ENCODE measurements around the gene FCRL1.
A peak's percentile ranks its signal among the peaks of the same experiment; 100 is the strongest.

The FCRL1 gene

GRCh38 chr1:157831968-157832626 is 12.2 kb upstream of the FCRL1 start:
- H3K4ac ChIP-seq (ENCODE audit: low read depth, low read length) = no peak overlapping the region
- peak in 1 of 2 donors; percentile 35 for DNase-seq

GRCh38 chr1:157830887-157831286 is 11.0 kb upstream of the FCRL1 start:
- Histone ChIP-seq H3K4me3 (ENCODE audit: low read depth, low read length) (no peak overlapping the region), H4K8ac (ENCODE audit: low read depth, low read length) (no peak overlapping the region), H4K91ac (ENCODE audit: low read depth, low read length) (no peak overlapping the region), H2AK5ac (ENCODE audit: low read length) (no peak overlapping the region), H3K27ac (ENCODE audit: low read depth, low read length) (no peak overlapping the region), H3K9me3 (ENCODE audit: insufficient read depth, low read depth, low read length) (no peaks in the 10 kb centered on the region), H2BK5ac (ENCODE audit: low read depth, low read length, poor library complexity) (no peak overlapping the region), H2BK12ac (ENCODE audit: low read length) (no peak overlapping the region), H3K79me2 (ENCODE audit: control insufficient read depth, insufficient read depth, low read length, poor library complexity) (no peaks in the 10 kb centered on the region), H3K14ac (ENCODE audit: low read length) (no peak overlapping the region), H3K4ac (ENCODE audit: low read depth, low read length) (no peak overlapping the region), H3K4me2 (ENCODE audit: low read length) (no peak overlapping the region), H3K23ac (ENCODE audit: low read length) (no peak overlapping the region), H3K36me3 (ENCODE audit: control insufficient read depth in 1 of 2, insufficient read depth in 2 of 2, low read length in 2 of 2) (no peaks in the 10 kb centered on the region), H4K12ac (ENCODE audit: low read depth, low read length) (no peak overlapping the region), H3K18ac (ENCODE audit: low read length) (no peak overlapping the region), H3K27me3 (ENCODE audit: insufficient read depth, low read length) (no peaks in the 10 kb centered on the region), H2AFZ (ENCODE audit: insufficient read depth, low read length, poor library complexity) (no peak overlapping the region), H3K9ac (ENCODE audit: low read length) (no peak overlapping the region), H2BK120ac (ENCODE audit: insufficient read depth, low read length, poor library complexity) (no peak overlapping the region), H3K4me1 (ENCODE audit: control insufficient read depth in 1 of 2, insufficient read depth in 2 of 2, low read length in 2 of 2) (peaks cover 3 to 7% of the 10 kb centered on the region in 2 experiments), H3K79me1 (ENCODE audit: low read length) (no peaks in the 10 kb centered on the region)
- no CpG with 5 or more reads among the region's 2 CpGs for WGBS (ENCODE audit: extremely low coverage, insufficient coverage, insufficient read length)
- no peak for DNase-seq

More at GRCh38 chr1:157831968-157832626, 12.2 kb upstream of the FCRL1 start:
- Histone ChIP-seq H3K36me3 (ENCODE audit: control insufficient read depth in 1 of 2, insufficient read depth in 2 of 2, low read length in 2 of 2) (no peaks in the 10 kb centered on the region), H3K4me3 (ENCODE audit: low read depth, low read length) (no peak overlapping the region), H3K4me2 (ENCODE audit: low read length) (no peak overlapping the region), H3K4me1 (ENCODE audit: control insufficient read depth in 1 of 2, insufficient read depth in 2 of 2, low read length in 2 of 2) (peaks cover 3 to 7% of the 10 kb centered on the region in 2 experiments), H2AK5ac (ENCODE audit: low read length) (no peak overlapping the region), H2BK5ac (ENCODE audit: low read depth, low read length, poor library complexity) (no peak overlapping the region), H3K14ac (ENCODE audit: low read length) (no peak overlapping the region), H3K79me1 (ENCODE audit: low read length) (no peaks in the 10 kb centered on the region), H2BK120ac (ENCODE audit: insufficient read depth, low read length, poor library complexity) (no peak overlapping the region), H2BK12ac (ENCODE audit: low read length) (no peak overlapping the region), H4K8ac (ENCODE audit: low read depth, low read length) (no peak overlapping the region), H4K91ac (ENCODE audit: low read depth, low read length) (no peak overlapping the region), H4K12ac (ENCODE audit: low read depth, low read length) (no peak overlapping the region), H3K9me3 (ENCODE audit: insufficient read depth, low read depth, low read length) (no peaks in the 10 kb centered on the region), H3K23ac (ENCODE audit: low read length) (no peak overlapping the region), H3K9ac (ENCODE audit: low read length) (no peak overlapping the region), H2AFZ (ENCODE audit: insufficient read depth, low read length, poor library complexity) (no peak overlapping the region), H3K27me3 (ENCODE audit: insufficient read depth, low read length) (no peaks in the 10 kb centered on the region), H3K18ac (ENCODE audit: low read length) (no peak overlapping the region), H3K27ac (ENCODE audit: low read depth, low read length) (peak overlapping the region; percentile 75), H3K79me2 (ENCODE audit: control insufficient read depth, insufficient read depth, low read length, poor library complexity) (no peaks in the 10 kb centered on the region)
- WGBS (ENCODE audit: extremely low coverage, insufficient coverage, insufficient read length) = no CpG with 5 or more reads among the region's 4 CpGs

GRCh38 chr1:157829711-157830110 is 9.8 kb upstream of the FCRL1 start:
- H3K9me3 ChIP-seq (ENCODE audit: insufficient read depth, low read depth, low read length) = no peaks in the 10 kb centered on the region
- no peak overlapping the region for H2AFZ ChIP-seq (ENCODE audit: insufficient read depth, low read length, poor library complexity)
- no peak overlapping the region for H3K4me3 ChIP-seq (ENCODE audit: low read depth, low read length)
- H4K8ac ChIP-seq (ENCODE audit: low read depth, low read length) = no peak overlapping the region
- no peak overlapping the region for H4K91ac ChIP-seq (ENCODE audit: low read depth, low read length)
- no peak overlapping the region for H3K4ac ChIP-seq (ENCODE audit: low read depth, low read length)
- no CpG with 5 or more reads among the region's 3 CpGs for WGBS (ENCODE audit: extremely low coverage, insufficient coverage, insufficient read length)
- no peak overlapping the region for H3K4me2 ChIP-seq (ENCODE audit: low read length)
- H3K27ac ChIP-seq (ENCODE audit: low read depth, low read length) = no peak overlapping the region
- no peak overlapping the region for H3K9ac ChIP-seq (ENCODE audit: low read length)
- no peak overlapping the region for H4K12ac ChIP-seq (ENCODE audit: low read depth, low read length)
- no peak overlapping the region for H3K14ac ChIP-seq (ENCODE audit: low read length)
- peaks cover 3 to 7% of the 10 kb centered on the region in 2 experiments for H3K4me1 ChIP-seq (ENCODE audit: control insufficient read depth in 1 of 2, insufficient read depth in 2 of 2, low read length in 2 of 2)
- H3K23ac ChIP-seq (ENCODE audit: low read length) = no peak overlapping the region
- H2AK5ac ChIP-seq (ENCODE audit: low read length) = no peak overlapping the region
- H3K27me3 ChIP-seq (ENCODE audit: insufficient read depth, low read length) = no peaks in the 10 kb centered on the region
- H2BK5ac ChIP-seq (ENCODE audit: low read depth, low read length, poor library complexity) = no peak overlapping the region
- no peaks in the 10 kb centered on the region for H3K79me2 ChIP-seq (ENCODE audit: control insufficient read depth, insufficient read depth, low read length, poor library complexity)
- no peak overlapping the region for H3K18ac ChIP-seq (ENCODE audit: low read length)
- no peak overlapping the region for H2BK120ac ChIP-seq (ENCODE audit: insufficient read depth, low read length, poor library complexity)
- H3K79me1 ChIP-seq (ENCODE audit: low read length) = no peaks in the 10 kb centered on the region
- H2BK12ac ChIP-seq (ENCODE audit: low read length) = no peak overlapping the region
- no peaks in the 10 kb centered on the region for H3K36me3 ChIP-seq (ENCODE audit: control insufficient read depth in 1 of 2, insufficient read depth in 2 of 2, low read length in 2 of 2)
- no peak for DNase-seq

GRCh38 chr1:157829210-157829609 is 9.3 kb upstream of the FCRL1 start:
- no peak overlapping the region for H4K8ac ChIP-seq (ENCODE audit: low read depth, low read length)
- peaks cover 3 to 7% of the 10 kb centered on the region in 2 experiments for H3K4me1 ChIP-seq (ENCODE audit: control insufficient read depth in 1 of 2, insufficient read depth in 2 of 2, low read length in 2 of 2)
- no peak overlapping the region for H4K91ac ChIP-seq (ENCODE audit: low read depth, low read length)
- no peaks in the 10 kb centered on the region for H3K79me1 ChIP-seq (ENCODE audit: low read length)
- H3K36me3 ChIP-seq (ENCODE audit: control insufficient read depth in 1 of 2, insufficient read depth in 2 of 2, low read length in 2 of 2) = no peaks in the 10 kb centered on the region
- no peak overlapping the region for H2AK5ac ChIP-seq (ENCODE audit: low read length)
- H3K18ac ChIP-seq (ENCODE audit: low read length) = no peak overlapping the region
- DNase-seq = no peak
- H3K4ac ChIP-seq (ENCODE audit: low read depth, low read length) = no peak overlapping the region
- H2AFZ ChIP-seq (ENCODE audit: insufficient read depth, low read length, poor library complexity) = no peak overlapping the region
- H3K9ac ChIP-seq (ENCODE audit: low read length) = no peak overlapping the region
- no peak overlapping the region for H2BK120ac ChIP-seq (ENCODE audit: insufficient read depth, low read length, poor library complexity)
- H3K27ac ChIP-seq (ENCODE audit: low read depth, low read length) = no peak overlapping the region
- H3K23ac ChIP-seq (ENCODE audit: low read length) = no peak overlapping the region
- H4K12ac ChIP-seq (ENCODE audit: low read depth, low read length) = no peak overlapping the region
- H3K4me3 ChIP-seq (ENCODE audit: low read depth, low read length) = no peak overlapping the region
- H3K79me2 ChIP-seq (ENCODE audit: control insufficient read depth, insufficient read depth, low read length, poor library complexity) = no peaks in the 10 kb centered on the region
- H3K4me2 ChIP-seq (ENCODE audit: low read length) = no peak overlapping the region
- no peak overlapping the region for H2BK12ac ChIP-seq (ENCODE audit: low read length)
- H3K9me3 ChIP-seq (ENCODE audit: insufficient read depth, low read depth, low read length) = no peaks in the 10 kb centered on the region
- H3K27me3 ChIP-seq (ENCODE audit: insufficient read depth, low read length) = no peaks in the 10 kb centered on the region
- no peak overlapping the region for H3K14ac ChIP-seq (ENCODE audit: low read length)
- H2BK5ac ChIP-seq (ENCODE audit: low read depth, low read length, poor library complexity) = no peak overlapping the region
